ENCODE measurements around the gene GULP1.

DNA sequence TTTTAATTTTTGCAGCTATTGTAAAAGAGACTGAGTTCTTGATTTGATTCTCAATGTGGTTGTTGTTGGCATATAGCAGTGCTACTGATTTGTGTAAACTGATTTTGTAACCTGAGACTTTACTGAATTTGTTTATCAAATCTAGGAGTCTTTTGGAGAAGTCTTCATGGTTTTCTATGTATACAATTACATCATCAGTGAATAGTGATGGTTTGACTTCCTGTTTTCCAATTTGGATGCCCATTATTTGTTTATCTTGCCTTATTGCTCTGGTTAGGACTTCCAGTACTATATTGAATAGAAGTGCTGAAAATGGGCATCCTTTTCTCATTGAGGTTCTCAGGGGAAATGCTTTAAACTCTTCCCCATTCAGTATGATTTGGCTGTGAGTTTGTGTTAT is 99.7 kb downstream of the GULP1 start:
- TF ChIP-seq POLR2A (IDR thresholded peaks at IDR 0.05) = no peak
- TF ChIP-seq, protein P1, sequence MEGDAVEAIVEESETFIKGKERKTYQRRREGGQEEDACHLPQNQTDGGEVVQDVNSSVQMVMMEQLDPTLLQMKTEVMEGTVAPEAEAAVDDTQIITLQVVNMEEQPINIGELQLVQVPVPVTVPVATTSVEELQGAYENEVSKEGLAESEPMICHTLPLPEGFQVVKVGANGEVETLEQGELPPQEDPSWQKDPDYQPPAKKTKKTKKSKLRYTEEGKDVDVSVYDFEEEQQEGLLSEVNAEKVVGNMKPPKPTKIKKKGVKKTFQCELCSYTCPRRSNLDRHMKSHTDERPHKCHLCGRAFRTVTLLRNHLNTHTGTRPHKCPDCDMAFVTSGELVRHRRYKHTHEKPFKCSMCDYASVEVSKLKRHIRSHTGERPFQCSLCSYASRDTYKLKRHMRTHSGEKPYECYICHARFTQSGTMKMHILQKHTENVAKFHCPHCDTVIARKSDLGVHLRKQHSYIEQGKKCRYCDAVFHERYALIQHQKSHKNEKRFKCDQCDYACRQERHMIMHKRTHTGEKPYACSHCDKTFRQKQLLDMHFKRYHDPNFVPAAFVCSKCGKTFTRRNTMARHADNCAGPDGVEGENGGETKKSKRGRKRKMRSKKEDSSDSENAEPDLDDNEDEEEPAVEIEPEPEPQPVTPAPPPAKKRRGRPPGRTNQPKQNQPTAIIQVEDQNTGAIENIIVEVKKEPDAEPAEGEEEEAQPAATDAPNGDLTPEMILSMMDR (IDR thresholded peaks at IDR 0.05) = no peak

Measured in vagina (tissue), 2 donors.